Lower leg skin (tissue), 3 donors: ENCODE measurements around the gene CPNE8.

Experiments
- POLR2A ChIP-seq, 2 donors: fragments of 450-650 bp; IDR thresholded peaks; one replicate each; pipeline ENCODE4 v1.6.1; 2016 to 2017; ENCODE audit warnings: antibody characterized with exemption in 2 of 2, mild to moderate bottlenecking in 1 of 2, moderate library complexity in 1 of 2
- TF ChIP-seq, protein P1 (sequence below), 3 donors: fragments of 450-650 bp; IDR thresholded peaks; one replicate each; pipeline ENCODE4 v1.5.1; 2016; ENCODE audit warnings: antibody characterized with exemption in 3 of 3, mild to moderate bottlenecking in 3 of 3, moderate library complexity in 2 of 3

- TF ChIP-seq POLR2A (IDR thresholded peaks at IDR 0.05), result no peak
- TF ChIP-seq, protein P1, sequence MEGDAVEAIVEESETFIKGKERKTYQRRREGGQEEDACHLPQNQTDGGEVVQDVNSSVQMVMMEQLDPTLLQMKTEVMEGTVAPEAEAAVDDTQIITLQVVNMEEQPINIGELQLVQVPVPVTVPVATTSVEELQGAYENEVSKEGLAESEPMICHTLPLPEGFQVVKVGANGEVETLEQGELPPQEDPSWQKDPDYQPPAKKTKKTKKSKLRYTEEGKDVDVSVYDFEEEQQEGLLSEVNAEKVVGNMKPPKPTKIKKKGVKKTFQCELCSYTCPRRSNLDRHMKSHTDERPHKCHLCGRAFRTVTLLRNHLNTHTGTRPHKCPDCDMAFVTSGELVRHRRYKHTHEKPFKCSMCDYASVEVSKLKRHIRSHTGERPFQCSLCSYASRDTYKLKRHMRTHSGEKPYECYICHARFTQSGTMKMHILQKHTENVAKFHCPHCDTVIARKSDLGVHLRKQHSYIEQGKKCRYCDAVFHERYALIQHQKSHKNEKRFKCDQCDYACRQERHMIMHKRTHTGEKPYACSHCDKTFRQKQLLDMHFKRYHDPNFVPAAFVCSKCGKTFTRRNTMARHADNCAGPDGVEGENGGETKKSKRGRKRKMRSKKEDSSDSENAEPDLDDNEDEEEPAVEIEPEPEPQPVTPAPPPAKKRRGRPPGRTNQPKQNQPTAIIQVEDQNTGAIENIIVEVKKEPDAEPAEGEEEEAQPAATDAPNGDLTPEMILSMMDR (IDR thresholded peaks at IDR 0.05), result no peak
These were observed 6.7 kb upstream of the CPNE8 start for GRCh38 chr12:38912116-38912515.
